HG02588 (cell line): ENCODE data around the gene DTWD2.
"Not testable (repeated sequence)": the region's sequence is repeated elsewhere in the genome, so short reads cannot be mapped to it uniquely, and the experiment has no call there.

Source experiments
- ATAC-seq: cut with Tn5 transposase; IDR thresholded peaks from one replicate; pipeline ENCODE4 v1.9.1; 2021; ENCODE audit warnings: mild to moderate bottlenecking, moderate library complexity; ENCODE audit not compliant: unreplicated experiment

DTWD2 gene

DNA sequence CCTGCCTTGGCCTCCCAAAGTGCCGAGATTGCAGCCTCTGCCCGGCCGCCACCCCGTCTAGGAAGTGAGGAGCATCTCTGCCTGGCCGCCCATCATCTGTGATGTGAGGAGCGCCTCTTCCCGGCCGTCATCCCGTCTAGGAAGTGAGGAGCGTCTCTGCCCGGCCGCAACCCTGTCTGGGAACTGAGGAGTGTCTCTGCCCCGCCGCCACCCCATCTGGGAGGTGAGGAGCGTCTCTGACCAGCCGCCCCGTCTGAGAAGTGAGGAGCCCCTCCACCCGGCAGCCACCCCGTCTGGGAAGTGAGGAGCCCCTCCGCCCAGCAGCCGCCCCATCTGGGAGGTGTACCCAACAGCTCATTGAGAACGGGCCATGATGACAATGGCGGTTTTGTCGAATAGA lies 10.5 kb upstream of the DTWD2 start:
- not testable (repeated sequence) for ATAC-seq

DNA sequence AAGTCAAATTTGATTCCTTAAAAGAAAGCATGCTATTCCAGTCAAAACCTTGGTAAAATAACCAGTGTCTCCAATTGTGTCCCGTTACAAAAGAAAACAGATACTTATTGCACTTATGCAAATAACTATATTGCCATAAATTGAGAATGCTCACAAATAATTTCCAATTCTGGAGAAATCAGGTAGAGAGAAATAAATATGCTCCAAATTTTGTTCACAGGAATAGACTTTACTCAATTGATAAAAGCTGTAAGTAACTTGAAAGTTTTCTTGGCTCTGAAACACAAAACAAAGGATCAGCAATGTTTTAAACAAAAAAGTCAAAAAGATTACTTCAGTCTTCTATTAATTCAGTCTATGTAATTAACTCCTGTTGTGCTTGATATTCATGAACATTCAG lies 7.8 kb upstream of the DTWD2 start:
- ATAC-seq = no peak

DNA sequence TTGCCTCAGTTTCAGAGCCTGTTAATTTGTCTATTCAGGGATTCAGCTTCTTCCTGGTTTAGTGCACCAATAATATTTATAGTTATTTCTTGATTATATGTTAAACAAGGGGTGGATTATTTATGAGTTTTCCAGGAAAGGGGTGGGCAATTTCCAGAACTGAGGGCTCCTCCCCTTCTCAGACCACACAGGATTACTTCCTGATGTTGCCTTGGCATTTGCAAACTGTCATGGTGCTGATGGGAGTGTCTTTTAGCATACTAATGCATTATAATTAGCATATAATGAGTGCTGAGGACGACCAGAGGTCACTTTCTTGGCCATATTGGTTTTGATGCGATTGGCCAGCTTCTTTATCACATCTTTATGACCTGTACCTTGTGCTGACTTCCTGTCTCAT lies 6.2 kb upstream of the DTWD2 start:
- no peak for ATAC-seq

DNA sequence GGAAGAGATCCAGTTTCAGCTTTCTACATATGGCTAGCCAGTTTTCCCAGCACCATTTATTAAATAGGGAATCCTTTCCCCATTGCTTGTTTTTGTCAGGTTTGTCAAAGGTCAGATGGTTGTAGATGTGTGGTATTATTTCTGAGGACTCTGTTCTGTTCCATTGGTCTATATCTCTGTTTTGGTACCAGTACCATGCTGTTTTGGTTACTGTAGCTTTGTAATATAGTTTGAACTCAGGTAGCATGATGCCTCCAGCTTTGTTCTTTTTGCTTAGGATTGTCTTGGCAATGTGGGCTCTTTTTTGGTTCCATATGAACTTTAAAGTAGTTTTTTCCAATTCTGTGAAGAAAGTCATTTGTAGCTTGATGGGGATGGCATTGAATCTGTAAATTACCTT lies 4.8 kb upstream of the DTWD2 start:
- not testable (repeated sequence) for ATAC-seq

GRCh38 chr5:118992055-118992454 lies 3.7 kb upstream of the DTWD2 start:
- ATAC-seq = not testable (repeated sequence)

DNA sequence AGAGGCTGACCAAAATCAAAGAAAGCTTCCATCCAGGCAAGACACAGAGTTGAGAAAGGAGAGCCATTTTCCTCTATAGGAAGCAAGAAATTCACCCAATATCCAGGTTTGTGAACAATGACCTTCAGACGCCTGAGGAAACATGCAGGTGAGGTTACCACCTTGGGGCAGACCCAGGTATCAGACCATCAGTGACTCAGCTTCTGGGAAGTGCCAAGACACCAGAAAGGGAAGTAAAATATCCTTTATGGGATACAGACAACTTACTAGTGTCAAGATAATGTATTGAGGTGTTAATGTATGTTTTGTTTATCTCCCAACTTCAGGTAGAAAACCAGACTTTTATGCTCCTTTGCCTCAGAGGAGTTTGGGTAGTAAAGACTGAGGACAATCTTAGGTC lies 2.2 kb upstream of the DTWD2 start:
- no peak for ATAC-seq

- ATAC-seq = no peak
Measured at GRCh38 chr5:118989816-118990215, 1.5 kb upstream of the DTWD2 start.

GRCh38 chr5:118988866-118989180 lies 476 bp upstream of the DTWD2 start:
- no peak for ATAC-seq

GRCh38 chr5:118984602-118985001 lies 3.7 kb downstream of the DTWD2 start:
- no peak for ATAC-seq

DNA sequence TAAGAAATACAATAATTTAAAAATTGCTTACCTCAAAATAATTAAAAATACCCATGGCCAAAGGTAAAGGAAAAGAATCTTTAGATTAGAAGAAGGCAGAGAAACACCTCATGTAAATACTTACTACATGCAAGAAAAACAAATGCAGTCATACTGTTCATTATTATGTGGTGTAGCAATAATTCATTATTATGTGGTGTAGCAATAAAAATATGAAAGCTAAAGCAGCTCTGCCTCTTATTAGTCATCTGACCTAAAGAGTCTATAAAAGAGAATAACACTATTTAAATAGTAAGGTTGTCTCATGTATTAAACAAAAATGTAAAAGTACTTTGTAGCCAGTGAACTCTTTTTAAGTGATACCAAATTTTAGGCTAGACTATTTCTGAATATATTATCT lies 6.6 kb downstream of the DTWD2 start:
- no peak for ATAC-seq

DNA sequence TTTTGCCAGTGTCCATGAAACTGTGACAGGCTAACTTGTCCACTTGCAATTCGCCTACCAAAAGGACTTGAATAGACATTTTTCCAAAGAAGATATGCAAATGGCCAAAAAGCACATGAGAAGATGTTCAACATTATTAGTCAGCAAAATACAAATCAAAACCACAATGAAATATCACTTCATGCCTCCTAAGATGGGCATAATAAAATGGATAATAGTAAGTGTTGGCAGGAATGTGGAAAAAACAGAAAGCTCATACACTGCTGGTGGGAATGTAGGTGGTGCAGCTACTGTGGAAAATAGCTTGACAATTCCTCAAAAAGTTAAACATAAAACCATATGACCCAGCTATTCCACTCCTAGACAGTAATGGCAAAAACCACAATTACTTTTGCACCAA lies 7.9 kb downstream of the DTWD2 start:
- ATAC-seq = no peak

GRCh38 chr5:118980017-118980416 lies 8.3 kb downstream of the DTWD2 start:
- no peak for ATAC-seq

DNA sequence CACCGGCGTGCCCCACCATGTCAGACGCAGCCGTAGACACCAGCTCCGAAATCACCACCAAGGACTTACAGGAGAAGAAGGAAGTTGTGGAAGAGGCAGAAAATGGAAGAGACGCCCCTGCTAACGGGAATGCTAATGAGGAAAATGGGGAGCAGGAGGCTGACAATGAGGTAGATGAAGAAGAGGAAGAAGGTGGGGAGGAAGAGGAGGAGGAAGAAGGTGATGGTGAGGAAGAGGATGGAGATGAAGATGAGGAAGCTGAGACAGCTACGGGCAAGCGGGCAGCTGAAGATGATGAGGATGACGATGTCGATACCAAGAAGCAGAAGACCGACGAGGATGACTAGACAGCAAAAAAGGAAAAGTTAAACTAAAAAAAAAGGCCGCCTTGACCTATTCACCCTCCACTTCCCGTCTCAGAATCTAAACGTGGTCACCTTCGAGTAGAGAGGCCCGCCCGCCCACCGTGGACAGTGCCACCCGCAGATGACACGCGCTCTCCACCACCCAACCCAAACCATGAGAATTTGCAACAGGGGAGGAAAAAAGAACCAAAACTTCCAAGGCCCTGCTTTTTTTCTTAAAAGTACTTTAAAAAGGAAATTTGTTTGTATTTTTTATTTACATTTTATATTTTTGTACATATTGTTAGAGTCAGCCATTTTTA lies 14.4 kb downstream of the DTWD2 start:
- not testable (repeated sequence) for ATAC-seq

GRCh38 chr5:118968925-118969375 lies 19.4 kb downstream of the DTWD2 start:
- no peak for ATAC-seq

DNA sequence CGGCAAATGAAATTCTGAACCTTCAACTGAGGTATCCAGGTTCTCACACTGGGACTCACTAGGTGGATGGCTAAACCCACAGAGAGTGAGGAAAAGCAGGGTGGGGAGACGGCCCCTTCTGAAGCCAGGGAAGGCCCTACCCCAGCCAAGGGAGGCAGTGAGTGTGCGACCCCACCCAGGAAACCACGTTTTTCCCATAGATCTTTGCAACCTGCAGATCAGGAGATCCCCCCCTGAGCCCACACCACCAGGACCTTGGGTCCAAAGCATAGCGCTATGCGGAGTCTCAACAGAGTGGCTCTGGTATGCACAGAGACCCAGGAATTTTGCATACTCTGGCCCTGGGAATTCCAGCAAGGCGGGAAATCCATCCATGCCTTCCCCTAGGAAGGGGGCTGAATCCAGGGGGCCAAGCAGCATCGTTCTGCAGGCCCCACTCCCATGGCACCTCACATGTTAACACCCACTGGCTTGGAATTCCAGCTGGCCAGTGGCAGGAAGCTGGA lies 19.9 kb downstream of the DTWD2 start:
- ATAC-seq = no peak

GRCh38 chr5:118967059-118967508 lies 21.3 kb downstream of the DTWD2 start:
- ATAC-seq = no peak

DNA sequence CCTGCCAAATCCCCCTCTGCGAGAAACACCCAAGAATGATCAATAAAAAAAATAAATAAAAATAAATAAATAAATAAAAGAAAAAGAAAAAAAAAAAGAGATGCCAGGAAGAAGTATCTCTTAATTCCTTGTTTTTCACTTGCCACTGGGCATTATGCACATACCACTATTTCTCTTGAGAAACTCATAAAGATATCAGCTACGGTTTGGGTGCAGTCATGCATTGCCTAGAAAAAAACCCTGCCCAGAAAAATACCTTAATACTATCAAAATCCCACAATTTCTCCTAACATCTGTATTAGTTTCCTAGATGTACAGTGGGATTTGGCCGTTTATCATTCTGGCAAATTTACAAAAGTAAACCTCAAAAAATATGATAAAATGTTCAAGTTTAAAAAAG lies 22.5 kb downstream of the DTWD2 start:
- ATAC-seq = no peak

DNA sequence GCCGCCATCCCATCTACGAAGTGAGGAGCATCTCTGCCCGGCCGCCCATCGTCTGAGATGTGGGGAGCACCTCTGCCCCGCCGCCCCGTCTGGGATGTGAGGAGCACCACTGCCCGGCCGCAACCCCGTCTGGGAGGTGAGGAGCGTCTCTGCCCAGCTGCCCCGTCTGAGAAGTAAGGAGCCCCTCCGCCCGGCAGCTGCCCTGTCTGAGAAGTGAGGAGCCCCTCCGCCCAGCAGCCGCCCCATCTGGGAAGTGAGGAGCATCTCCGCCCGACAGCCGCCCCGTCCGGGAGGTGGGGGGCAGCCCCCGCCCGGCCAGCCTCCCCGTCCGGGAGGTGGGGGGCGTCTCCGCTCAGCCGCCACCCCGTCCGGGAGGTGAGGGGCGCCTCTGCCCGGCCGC lies 23.4 kb downstream of the DTWD2 start:
- ATAC-seq = not testable (repeated sequence)

GRCh38 chr5:118964388-118964787 lies 24.0 kb downstream of the DTWD2 start:
- not testable (repeated sequence) for ATAC-seq

DNA sequence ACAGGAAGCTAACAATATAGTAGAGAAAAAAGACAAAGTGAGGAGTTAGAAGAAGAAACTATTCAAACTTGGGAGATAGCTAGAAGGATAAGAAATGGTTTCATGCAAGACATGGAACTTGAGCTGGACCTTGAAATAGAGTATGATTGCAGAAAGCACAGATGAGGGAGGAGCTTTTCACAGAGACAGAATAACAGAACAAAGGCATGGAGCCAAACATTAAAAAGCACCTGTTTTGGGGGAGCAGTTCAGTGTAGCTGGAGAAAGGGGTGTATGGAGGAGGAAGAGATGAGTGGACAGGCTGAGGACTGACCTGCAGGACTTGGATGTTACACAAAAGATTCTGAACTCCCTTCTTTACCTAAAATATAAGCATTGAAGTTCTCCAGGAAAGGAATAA lies 25.2 kb downstream of the DTWD2 start:
- ATAC-seq = no peak

DNA sequence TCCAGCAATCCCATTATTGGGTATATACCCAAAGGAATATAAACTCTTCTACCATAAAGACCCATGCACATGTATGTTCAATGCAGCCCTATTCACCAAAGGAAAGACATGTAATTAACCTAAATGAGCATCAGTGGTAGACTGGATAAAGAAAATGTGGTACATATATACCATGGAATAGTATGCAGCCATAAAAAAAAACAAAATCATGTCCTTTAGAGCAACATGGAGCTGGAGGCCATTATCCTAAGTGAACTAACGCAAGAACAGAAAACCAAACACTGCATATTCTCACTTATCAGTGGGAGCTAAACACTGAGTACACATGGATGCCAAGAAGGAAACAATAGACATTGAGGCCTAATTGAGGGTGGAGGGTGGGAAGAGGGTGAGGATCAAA lies 27.8 kb downstream of the DTWD2 start:
- no peak for ATAC-seq

GRCh38 chr5:118956727-118957126 lies 31.6 kb downstream of the DTWD2 start:
- ATAC-seq = no peak

GRCh38 chr5:118953652-118954005 lies 34.7 kb downstream of the DTWD2 start:
- no peak for ATAC-seq
